ENCODE results near the gene EFCAB6. TPM values are rescaled to one million over a fixed set of nuclear protein-coding genes. Genes with fewer than 3 reads are reported as not detected.

EFCAB6 gene
- total and polyA plus RNA-seq, 4 donors = 0.14 to 2.1 (median 0.53) TPM

DNA sequence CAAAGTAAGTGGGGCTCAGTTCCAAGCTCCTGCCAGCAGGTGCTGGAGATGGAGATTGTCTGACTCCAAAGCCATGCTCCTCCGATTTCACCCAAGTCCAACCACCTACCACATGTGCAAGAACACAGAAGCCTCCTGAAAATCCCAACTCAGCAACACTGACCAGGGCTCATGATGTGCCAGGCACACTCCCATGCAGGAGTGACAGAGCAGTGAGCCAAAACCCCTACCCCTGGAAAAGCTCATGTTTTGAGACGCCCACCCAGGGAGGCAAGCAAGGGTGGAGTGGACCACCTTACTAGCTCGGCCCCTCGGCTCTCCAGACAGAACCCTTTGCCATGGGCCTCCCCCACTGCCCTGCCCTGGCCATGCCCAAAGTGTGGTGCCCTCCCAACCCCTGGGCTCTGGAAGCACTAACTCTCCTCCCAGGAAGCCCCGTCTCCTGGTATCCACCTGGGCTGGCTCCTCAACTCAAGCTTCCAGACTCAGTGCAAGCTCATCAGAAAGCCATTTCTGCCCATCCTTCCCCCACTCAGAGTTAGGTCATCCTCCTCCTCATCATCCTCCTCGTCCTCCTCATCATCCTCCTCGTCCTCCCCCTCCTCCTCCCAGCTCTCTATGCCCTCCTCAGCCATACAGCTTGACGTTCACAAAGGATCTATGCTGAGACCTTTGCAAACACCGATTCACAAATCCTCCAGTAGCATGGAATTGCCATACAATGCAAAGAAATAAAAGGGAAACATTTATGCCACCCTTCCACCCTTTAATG lies 245.4 kb downstream of the EFCAB6 start (continued):
- TF ChIP-seq, protein P1, sequence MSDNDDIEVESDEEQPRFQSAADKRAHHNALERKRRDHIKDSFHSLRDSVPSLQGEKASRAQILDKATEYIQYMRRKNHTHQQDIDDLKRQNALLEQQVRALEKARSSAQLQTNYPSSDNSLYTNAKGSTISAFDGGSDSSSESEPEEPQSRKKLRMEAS (IDR thresholded peaks at IDR 0.05) = no peak

- no peak overlapping the region for H3K27ac ChIP-seq (ENCODE audit: low read depth in 1 of 2, low read length in 2 of 2)
- no peaks in the 10 kb centered on the region for H3K36me3 ChIP-seq (ENCODE audit: control insufficient read depth in 4 of 4, insufficient read depth in 3 of 4, low read depth in 1 of 4, low read length in 3 of 4)
- no peaks in the 10 kb centered on the region for H3K9me3 ChIP-seq (ENCODE audit: control insufficient read depth in 4 of 4, low read length in 3 of 4)
- DNase-seq (ENCODE audit: low spot score) = no peak
- TF ChIP-seq EGR1 (IDR thresholded peaks at IDR 0.05; ENCODE audit: low read depth in 2 of 2) (no peak), HNF4A (conservative IDR thresholded peaks at IDR 0.05) (peak in 1 of 2 donors; percentile 16), NR2F2 (IDR thresholded peaks at IDR 0.05) (no peak), RAD21 (IDR thresholded peaks at IDR 0.05) (no peak), TAF1 (conservative IDR thresholded peaks at IDR 0.05) (no peak), SP1 (IDR thresholded peaks at IDR 0.05) (no peak), RXRA (IDR thresholded peaks at IDR 0.05) (peak in 1 of 2 donors; percentile 39), YY1 (IDR thresholded peaks at IDR 0.05) (no peak), FOXA2 (IDR thresholded peaks at IDR 0.05) (no peak), ZBTB33 (IDR thresholded peaks at IDR 0.05) (no peak), FOXA1 (IDR thresholded peaks at IDR 0.05) (no peak)
- no peak overlapping the region for H3K4me3 ChIP-seq (ENCODE audit: low read depth in 1 of 3, low read length in 3 of 3)
- 64% methylated on average over 9 of the region's 9 CpGs for WGBS
- H3K4me1 ChIP-seq (ENCODE audit: control insufficient read depth in 4 of 4, insufficient read depth in 4 of 4, low read length in 3 of 4) = no peaks in the 10 kb centered on the region
- no peaks in the 10 kb centered on the region for H3K27me3 ChIP-seq (ENCODE audit: control insufficient read depth in 4 of 4, insufficient read depth in 4 of 4, low read length in 3 of 4)
- no peak overlapping the region for H3K9ac ChIP-seq (ENCODE audit: low read depth in 1 of 2, low read length in 2 of 2)
Measured at GRCh38 chr22:43566021-43566420, 246.1 kb downstream of the EFCAB6 start.

DNA sequence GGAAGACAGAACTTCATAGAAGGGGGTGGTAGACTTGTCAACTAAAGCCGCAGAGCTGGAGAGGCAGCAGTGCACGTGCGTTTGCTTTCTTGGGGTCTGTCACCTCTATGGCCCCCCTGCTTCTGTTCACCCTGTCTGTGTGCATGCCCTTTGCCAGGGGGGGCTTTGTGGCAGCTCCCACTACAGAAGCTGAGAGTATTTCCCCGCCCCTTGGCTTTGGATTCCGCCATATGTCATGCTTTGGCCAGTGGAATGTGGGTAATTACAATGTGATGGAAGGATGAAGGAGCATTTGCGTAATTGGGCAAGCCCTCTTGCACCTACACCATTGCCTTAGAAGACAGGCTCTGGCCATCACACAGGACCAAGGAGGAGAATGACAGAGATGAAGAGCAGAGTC lies 247.2 kb downstream of the EFCAB6 start:
- no peak overlapping the region for H3K9ac ChIP-seq (ENCODE audit: low read depth in 1 of 2, low read length in 2 of 2)
- H3K36me3 ChIP-seq (ENCODE audit: control insufficient read depth in 4 of 4, insufficient read depth in 3 of 4, low read depth in 1 of 4, low read length in 3 of 4) = no peaks in the 10 kb centered on the region
- no peak for DNase-seq (ENCODE audit: low spot score)
- TF ChIP-seq RXRA (IDR thresholded peaks at IDR 0.05) (no peak), RAD21 (IDR thresholded peaks at IDR 0.05) (no peak), YY1 (IDR thresholded peaks at IDR 0.05) (no peak), ZBTB33 (IDR thresholded peaks at IDR 0.05) (no peak), JUND (IDR thresholded peaks at IDR 0.05) (no peak), TAF1 (conservative IDR thresholded peaks at IDR 0.05) (no peak), EGR1 (IDR thresholded peaks at IDR 0.05; ENCODE audit: low read depth in 2 of 2) (no peak), HNF4G (IDR thresholded peaks at IDR 0.05) (no peak), FOXA2 (IDR thresholded peaks at IDR 0.05) (no peak), SP1 (IDR thresholded peaks at IDR 0.05) (no peak)
- TF ChIP-seq, protein P1 (IDR thresholded peaks at IDR 0.05) = no peak
- TF ChIP-seq, protein P2, sequence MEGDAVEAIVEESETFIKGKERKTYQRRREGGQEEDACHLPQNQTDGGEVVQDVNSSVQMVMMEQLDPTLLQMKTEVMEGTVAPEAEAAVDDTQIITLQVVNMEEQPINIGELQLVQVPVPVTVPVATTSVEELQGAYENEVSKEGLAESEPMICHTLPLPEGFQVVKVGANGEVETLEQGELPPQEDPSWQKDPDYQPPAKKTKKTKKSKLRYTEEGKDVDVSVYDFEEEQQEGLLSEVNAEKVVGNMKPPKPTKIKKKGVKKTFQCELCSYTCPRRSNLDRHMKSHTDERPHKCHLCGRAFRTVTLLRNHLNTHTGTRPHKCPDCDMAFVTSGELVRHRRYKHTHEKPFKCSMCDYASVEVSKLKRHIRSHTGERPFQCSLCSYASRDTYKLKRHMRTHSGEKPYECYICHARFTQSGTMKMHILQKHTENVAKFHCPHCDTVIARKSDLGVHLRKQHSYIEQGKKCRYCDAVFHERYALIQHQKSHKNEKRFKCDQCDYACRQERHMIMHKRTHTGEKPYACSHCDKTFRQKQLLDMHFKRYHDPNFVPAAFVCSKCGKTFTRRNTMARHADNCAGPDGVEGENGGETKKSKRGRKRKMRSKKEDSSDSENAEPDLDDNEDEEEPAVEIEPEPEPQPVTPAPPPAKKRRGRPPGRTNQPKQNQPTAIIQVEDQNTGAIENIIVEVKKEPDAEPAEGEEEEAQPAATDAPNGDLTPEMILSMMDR (IDR thresholded peaks at IDR 0.05; ENCODE audit: low read depth, low read length, missing input control) = no peak
- no peak overlapping the region for H3K4me3 ChIP-seq (ENCODE audit: low read depth in 1 of 3, low read length in 3 of 3)
- H3K9me3 ChIP-seq (ENCODE audit: control insufficient read depth in 4 of 4, low read length in 3 of 4) = no peaks in the 10 kb centered on the region
- no peak overlapping the region for H3K27ac ChIP-seq (ENCODE audit: low read depth in 1 of 2, low read length in 2 of 2)
- WGBS = 96% methylated on average over 6 of the region's 6 CpGs
- H3K27me3 ChIP-seq (ENCODE audit: control insufficient read depth in 4 of 4, insufficient read depth in 4 of 4, low read length in 3 of 4) = no peaks in the 10 kb centered on the region
- no peaks in the 10 kb centered on the region for H3K4me1 ChIP-seq (ENCODE audit: control insufficient read depth in 4 of 4, insufficient read depth in 4 of 4, low read length in 3 of 4)
